GM21576 (cell line): Measurements from ENCODE around the gene UGT1A7.
"Not testable (repeated sequence)": the region's sequence is repeated elsewhere in the genome, so short reads cannot be mapped to it uniquely, and the experiment has no call there.

Experiments
- ATAC-seq: cut with Tn5 transposase; IDR thresholded peaks from one replicate; pipeline ENCODE4 v1.9.1; 2021; ENCODE audit warnings: mild to moderate bottlenecking, moderate library complexity; ENCODE audit not compliant: unreplicated experiment

The UGT1A7 gene

DNA sequence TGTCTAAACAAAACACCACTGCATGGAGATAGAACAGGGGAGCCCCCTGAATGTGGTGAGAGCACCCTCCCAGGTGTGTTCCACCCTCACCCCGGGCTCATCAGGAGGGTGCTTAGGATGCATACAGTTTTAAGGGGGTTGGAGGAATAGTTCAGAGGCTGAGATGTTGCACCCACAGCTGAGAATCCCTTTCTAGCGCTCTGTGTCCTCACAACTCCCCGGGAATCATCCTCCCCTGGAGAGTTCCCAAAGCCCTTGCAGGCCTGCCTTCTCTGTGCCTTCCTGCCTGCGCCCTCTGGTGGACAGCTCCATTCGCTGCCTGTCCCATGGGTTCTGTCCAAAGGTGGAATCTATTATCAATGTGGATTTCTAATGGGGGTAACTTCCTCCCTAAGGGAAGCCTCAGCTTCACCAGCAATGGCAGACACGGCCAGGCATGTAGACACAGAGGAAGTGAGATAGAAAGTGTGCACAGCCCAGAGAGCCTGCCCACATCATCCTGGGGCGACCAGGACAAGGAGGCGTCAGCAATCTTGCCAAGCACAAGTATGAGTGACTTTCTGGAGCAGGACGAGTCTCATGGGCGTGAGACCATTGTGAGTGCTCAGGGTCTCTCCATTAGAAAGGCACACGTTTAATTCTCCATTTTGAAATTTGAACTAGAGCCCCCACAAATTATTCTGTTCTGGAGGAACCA is 29.8 kb downstream of the UGT1A7 start:
- ATAC-seq, result no peak

DNA sequence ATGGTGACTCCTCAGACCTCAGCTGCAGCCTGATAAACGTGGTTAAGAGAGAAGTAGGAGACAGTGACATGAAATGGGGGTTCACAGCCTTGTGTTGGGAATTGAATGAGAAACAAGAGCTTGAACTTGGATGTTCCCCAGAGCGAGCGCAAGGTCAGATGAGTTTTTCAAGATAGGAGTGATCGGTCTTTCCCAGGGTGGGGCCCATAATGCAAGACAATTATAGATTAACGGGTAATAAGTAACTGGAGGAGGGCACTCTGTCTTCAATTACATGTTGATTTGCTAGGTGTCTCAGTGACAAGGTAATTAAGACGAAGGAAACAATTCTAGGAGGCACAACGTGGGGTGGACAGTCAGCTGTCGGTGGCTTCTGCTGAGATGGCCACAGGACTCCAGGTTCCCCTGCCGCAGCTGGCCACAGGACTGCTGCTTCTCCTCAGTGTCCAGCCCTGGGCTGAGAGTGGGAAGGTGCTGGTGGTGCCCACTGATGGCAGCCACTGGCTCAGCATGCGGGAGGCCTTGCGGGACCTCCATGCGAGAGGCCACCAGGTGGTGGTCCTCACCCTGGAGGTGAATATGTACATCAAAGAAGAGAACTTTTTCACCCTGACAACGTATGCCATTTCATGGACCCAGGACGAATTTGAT is 31.0 kb downstream of the UGT1A7 start, which contains the start of gene UGT1A5:
Gene UGT1A5, plus strand, starts transcription at position 297 of the 651 bp plus-strand sequence. Its CDS starts 85 bp downstream, at position 382.
- ATAC-seq, result no peak

DNA sequence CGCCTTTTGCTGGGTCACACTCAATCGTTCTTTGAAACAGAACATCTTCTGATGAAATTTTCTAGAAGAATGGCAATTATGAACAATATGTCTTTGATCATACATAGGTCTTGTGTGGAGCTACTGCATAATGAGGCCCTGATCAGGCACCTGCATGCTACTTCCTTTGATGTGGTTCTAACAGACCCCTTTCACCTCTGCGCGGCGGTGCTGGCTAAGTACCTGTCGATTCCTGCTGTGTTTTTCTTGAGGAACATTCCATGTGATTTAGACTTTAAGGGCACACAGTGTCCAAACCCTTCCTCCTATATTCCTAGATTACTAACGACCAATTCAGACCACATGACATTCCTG is 31.5 kb downstream of the UGT1A7 start:
- ATAC-seq, result no peak

DNA sequence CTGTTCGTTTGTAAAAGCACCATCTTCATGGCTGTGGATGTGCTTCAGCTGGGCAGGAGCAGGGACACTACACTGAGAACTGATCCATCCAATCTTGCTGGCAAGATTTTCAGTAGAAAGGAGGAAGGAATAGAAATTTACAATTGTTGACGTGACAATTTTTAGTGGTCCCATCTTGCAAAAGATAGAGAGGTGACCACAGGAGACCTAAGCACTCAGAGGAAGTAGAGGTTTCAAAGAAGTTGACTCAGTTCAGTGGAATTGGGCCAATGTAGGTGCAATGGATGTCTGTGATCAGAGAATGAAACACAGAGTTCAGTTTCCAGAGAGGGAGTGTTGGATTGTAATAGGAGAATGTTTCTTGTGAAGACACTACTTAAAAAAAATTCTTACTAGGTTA is 32.4 kb downstream of the UGT1A7 start:
- ATAC-seq, result no peak

DNA sequence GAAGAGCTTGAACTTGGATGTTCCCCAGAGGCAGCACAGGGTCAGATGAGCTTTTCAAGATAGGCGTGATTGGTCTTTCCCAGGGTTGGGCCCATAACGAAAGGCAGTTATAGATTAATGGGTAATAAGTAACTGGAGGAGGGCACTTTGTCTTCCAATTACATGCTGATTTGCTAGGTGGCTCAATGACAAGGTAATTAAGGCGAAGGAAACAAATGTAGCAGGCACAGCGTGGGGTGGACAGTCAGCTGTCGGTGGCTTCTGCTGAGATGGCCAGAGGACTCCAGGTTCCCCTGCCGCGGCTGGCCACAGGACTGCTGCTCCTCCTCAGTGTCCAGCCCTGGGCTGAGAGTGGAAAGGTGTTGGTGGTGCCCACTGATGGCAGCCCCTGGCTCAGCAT is 36.9 kb downstream of the UGT1A7 start, which contains the start of gene UGT1A4:
Gene UGT1A4, plus strand, starts transcription at position 185 of the 400 bp plus-strand sequence. Its CDS starts 85 bp downstream, at position 270.
- no peak for ATAC-seq

DNA sequence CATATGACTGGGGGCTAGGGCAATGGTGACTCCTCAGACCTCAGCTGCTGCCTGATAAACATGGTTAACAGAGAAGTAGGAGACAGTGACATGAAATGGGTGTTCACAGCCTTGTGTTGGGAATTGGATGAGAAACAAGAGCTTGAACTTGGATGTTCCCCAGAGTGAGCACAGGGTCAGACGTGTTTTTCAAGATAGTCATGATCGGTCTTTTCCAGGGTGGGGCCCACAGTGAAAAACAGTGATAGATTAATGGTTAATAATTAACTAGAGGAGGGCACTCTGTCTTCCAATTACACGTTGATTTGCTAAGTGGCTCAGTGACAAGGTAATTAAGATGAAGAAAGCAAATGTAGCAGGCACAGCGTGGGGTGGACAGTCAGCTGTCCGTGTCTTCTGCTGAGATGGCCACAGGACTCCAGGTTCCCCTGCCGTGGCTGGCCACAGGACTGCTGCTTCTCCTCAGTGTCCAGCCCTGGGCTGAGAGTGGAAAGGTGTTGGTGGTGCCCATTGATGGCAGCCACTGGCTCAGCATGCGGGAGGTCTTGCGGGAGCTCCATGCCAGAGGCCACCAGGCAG is 47.1 kb downstream of the UGT1A7 start, which contains the start of gene UGT1A3:
Gene UGT1A3, plus strand, starts transcription at position 320 of the 579 bp plus-strand sequence. Its CDS starts 85 bp downstream, at position 405.
- ATAC-seq, result no peak

DNA sequence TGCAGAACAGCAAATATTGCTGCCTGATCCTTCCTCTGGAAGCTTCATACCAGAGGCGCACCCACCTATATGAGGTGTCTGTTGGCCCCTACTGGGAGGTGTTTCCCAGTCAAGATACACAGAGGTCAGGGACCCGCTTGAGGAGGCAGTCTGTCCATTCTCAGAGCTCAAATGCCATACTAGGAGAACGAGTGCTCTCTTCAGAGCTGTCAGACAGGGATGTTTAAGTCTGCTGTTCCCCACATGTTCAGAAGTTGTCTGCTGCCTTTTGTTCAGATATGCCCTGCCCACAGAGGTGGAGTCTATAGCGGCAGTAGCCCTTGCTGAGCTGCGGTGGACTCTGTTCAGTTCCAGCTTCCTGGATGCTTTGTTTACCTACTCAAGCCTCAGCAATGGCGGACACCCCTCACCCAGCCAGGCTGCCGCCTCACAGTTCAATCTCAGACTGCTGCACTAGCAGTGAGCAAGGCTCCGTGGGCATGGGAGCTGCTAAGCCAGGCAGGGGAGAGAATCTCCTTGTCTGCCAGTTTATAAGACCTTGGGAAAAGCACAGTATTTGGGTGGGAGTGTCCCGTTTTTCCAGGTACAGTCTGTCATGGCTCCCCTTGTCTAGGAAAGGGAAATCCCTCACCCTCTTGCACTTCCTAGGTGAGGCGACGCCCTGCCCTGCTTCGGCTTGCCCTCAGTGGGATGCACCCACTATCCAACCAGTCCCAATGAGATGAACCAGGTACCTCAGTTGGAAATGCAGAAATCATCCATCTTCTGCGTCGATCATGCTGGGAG is 55.4 kb downstream of the UGT1A7 start:
- not testable (repeated sequence) for ATAC-seq

DNA sequence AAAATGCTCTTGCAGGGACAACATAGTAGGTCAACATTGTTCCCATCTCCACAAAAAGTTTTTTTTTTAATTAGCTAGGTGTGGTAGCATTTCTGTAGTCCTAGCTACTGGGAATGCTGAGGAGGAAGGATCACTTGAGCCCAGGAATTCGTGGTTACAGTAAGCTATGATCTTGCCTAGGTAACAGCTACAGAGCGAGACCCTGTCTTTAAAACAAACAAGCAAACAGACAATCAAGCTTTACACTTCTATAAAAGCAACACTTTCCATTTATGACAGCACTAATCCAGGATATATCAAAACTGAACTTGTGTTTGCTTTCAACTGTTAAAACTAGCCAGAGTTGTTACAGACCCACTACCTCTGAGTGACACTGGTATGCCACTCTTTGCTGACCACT is 59.2 kb downstream of the UGT1A7 start:
- no peak for ATAC-seq

DNA sequence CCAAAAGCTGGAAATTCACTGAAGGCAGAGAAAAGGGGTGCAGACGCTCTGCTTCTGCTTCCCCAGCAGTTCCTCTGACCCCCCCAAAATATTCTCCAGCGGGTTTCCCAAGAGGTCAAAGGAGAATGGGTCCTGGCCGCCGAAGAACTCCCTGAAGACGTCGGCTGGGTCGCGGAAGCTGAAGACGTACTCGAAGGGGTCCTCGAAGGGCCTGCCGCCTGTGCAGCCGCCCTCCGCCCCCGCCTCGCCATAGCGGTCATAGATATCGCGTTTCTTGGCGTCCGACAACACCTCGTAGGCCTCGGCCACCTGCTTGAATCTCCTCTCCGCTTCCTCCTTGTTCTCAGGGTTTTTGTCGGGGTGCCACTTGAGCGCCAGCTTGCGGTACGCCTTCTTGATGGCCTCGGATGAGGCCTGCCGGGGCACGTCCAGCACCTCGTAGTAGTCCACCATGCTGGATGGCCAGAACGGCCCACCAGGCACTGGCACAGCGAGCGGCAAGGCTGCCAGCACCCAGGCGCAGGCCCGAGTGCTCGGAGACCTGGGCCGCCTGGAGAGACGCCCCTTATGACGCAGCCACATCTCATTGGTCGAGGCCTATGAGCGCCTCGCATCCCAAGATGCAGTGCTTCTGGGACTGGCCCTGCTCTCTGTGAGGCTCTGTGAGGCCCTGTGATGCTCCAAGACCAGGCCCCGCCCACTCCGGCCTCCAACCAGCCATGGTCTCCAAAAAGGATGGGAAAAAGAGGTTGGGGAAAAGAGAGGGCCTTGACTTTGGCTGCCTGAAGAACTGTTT is 62.0 kb downstream of the UGT1A7 start:
- ATAC-seq, result no peak

DNA sequence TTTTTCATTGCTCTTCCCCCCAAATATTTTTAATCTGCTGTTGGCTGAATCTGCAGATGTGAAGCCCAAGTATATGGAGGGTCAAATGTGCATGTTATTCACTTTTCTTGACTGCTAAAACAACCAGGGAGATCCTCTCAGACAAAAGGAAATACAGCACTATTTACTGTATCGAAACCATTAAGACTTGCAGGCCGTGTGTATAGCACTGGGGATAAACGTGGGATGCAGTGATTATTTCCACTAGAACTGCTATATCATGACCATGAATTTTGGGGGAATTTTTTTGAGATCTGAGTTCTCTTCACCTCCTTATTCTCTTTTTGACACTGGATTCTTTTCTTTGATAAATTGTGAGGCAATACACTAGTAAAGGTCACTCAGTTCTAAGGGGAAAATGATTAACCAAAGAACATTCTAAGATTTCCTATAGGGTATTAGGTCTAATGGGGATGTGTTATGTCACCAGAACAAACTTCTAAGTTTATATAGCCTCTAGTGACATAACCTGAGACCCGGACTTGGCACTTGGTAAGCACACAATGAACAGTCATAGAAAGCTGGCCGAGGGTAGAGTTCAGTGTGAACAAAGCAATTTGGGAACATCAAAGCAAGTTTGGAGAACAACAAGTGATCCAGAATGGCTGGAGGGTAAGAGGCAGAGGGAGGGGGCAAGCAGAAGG is 63.5 kb downstream of the UGT1A7 start:
- no peak for ATAC-seq

DNA sequence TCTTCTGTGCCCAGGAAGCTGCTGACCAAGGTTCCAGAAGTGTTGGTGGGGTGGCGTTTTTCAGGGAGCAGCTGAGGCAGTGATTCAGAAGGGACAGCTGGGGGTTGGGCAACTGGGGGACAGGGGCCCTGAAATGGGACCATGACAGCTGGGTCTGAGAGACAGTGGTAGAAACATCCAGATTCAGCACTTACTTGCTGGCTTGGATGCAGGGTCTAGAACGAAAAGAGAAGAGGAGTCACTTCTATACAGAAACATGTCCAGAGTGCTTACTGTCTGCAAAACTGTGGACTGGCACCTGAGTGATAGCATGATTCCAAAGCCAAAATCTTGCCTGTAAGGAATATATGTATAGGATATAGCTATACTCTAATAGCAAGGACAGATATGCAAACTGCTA is 64.1 kb downstream of the UGT1A7 start:
- ATAC-seq, result not testable (repeated sequence)

DNA sequence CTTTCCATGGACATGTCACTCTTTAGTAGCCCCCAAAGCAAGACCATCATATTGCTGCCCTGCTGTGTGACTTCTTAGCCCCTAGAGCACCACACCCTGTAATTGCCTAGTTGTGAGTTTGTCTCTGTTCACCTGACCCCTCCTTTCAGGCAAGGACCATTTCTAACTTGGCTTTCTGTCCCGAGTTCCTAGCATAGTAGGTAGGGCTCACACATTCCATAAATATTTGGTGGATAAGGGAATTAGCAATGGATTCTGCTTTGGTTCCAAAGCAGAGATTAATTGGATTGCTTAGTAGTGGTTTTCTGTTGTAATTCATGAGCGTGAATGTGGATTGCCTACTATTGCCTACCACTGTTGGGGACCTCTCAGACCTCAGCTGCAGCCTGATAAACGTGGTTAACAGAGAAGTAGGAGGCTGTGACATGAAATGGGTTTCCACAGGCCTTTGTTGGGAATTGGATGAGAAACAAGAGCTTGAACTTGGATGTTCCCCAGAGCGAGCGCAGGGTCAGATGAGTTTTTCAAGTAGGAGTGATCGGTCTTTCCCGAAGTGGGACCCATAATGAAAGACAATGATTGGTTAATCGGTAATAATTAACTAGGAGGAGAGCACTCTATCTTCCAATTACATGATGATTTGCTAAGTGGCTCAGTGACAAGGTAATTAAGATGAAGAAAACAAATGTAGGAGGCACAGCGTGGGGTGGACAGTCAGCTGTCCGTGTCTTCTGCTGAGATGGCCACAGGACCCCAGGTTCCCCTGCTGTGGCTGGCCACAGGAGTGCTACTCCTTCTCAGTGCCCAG is 65.0 kb downstream of the UGT1A7 start:
- ATAC-seq, result no peak

DNA sequence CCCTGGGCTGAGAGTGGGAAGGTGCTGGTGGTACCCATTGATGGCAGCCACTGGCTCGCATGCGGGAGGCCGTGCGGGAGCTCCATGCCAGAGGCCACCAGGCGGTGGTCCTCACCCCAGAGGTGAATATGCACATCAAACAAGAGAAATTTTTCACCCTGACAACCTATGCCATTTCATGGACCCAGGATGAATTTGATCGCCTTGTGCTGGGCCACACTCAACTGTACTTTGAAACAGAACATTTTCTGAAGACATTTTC is 65.5 kb downstream of the UGT1A7 start:
- ATAC-seq, result no peak

DNA sequence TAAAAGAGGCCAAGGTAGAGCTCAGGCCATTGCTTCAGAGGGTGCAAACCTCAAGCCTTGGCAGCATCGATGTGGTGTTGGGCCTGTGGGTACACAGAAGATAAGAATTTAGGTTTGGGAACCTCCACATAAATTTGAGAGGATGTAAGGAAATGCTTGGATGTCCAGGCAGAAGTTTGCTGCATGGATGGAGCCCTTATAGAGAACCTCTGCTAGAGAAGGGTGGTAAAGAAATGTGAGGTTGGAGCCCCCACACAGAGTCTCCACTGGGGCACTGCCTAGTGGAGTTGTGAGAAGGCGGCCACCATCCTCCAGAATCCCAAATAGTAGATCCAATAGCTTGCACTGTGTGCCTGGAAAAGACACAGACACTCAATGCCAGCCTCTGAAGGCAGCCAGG is 69.0 kb downstream of the UGT1A7 start:
- ATAC-seq, result not testable (repeated sequence)

DNA sequence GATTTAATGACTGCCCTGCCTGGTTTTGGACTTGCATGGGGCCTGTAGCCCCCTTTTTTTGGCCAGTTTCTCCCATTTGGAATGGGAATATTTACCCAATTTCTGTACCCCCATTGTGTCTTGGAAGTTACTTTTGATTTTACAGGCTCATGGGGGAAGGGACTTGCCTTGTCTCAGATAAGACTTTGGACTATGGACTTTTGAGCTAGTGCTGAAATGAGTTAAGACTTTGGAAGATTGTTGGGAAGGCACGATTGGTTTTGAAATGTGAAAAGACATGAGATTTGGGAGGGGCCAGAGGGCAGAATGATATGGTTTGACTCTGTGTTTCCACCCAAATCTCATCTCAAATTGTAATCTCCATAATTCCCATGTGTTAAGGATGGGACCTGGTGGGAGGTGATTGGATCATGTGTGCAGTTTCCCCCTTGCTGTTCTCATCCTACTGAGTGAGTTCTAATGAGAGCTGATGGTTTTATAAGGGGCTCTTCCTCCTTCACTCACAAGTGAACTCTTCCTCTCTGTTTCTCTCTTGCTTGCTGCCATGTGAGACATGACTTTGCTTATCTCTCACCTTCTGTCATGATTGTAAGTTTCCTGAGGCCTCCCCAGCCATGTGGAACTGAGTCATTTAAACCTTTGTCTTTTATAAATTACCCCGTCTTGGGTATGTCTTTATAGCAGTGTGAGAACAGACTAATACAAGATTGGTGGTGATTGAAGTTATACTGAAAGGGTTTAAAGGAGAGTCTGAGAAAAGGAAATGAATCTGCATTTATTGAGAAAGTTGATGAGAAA is 69.7 kb downstream of the UGT1A7 start:
- ATAC-seq, result not testable (repeated sequence)

DNA sequence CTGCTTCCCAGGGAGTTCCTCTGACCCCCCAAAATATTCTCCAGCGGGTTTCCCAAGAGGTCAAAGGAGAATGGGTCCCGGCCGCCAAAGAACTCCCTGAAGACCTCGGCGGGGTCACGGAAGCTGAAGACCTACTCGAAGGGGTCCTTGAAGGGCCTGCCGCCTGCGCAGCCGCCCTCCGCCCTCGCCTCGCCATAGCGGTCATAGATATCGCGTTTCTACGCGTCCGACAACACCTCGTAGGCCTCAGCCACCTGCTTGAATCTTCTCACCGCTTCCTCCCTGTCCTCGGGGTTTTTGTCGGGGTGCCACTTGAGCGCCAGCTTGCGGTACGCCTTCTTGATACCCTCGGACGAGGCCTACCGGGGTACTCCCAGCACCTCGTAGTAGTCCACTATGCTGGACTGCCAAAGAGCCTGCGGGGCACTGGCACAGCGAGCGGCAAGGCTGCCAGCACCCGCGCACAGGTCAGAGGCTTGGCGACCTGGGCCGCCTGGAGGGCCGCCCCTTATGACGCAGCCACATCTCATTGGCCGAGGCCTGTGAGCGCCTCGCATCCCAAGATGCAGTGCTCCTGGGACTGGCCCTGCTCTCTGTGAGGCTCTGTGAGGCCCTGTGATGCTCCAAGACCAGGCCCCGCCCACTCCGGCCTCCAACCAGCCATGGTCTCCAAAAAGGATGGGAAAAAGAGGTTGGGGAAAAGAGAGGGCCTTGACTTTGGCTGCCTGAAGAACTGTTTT is 73.3 kb downstream of the UGT1A7 start:
- ATAC-seq, result no peak

DNA sequence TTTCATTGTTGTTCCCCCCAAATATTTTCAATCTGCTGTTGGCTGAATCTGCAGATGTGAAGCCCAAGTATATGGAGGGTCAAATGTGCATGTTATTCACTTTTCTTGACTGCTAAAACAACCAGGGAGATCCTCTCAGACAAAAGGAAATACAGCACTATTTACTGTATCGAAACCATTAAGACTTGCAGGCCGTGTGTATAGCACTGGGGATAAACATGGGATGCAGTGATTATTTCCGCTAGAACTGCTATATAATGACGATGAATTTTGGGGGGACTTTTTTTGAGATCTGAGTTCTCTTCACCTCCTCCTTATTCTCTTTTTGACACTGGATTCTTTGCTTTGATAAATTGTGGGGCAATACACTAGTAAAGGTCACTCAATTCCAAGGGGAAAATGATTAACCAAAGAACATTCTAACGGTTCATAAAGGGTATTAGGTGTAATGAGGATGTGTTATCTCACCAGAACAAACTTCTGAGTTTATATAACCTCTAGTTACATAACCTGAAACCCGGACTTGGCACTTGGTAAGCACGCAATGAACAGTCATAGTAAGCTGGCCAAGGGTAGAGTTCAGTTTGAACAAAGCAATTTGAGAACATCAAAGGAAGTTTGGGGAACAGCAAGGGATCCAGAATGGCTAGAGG is 74.9 kb downstream of the UGT1A7 start:
- no peak for ATAC-seq
